Endothelial cell of umbilical vein (primary cell): ENCODE data around the gene TTLL5. TPM values are rescaled to one million over a fixed set of nuclear protein-coding genes. Genes with fewer than 3 reads are reported as not detected.

Source experiments
- BruUV-seq: library from RNA; stranded (reverse); fragments of 400-500 nt; replicated peaks from 2 replicates; lab custom pipeline; 2021; lab: Mats Ljungman, UMichigan
- CTCF ChIA-PET: fragments of 300-600, 350-600 bp; sonication (Branson Sonifier 250); formaldehyde crosslinking; loops from one replicate; lab custom pipeline; 2021; ENCODE audit warnings: antibody characterized with exemption, inconsistent platforms; lab: Charles Lee
- POLR2A ChIA-PET: fragments of 300-600, 350-600 bp; sonication (Branson Sonifier 250); formaldehyde crosslinking; loops from one replicate; lab custom pipeline; 2021; ENCODE audit warnings: antibody characterized with exemption, inconsistent platforms; lab: Charles Lee
- DNase-seq: peaks from one replicate; pipeline ENCODE4 v3.0.0-alpha.2; 2011; ENCODE audit warnings: low read depth, low spot score
- FAIRE-seq: peaks from 2 replicates; lab custom pipeline; 2011; peaks lifted over from hg19 to GRCh38; lab: Jason Lieb, UNC
- H2AFZ ChIP-seq: 2 replicates; pipeline ENCODE4 v1.6.0; 2012; ENCODE audit warnings: low read depth, low read length, control low read depth, inconsistent platforms
- H3K27ac ChIP-seq: 2 replicates; pipeline ENCODE4 v1.5.1; 2011; ENCODE audit warnings: low read depth, mild to moderate bottlenecking, control low read depth, low read length, moderate library complexity; ENCODE audit not compliant: insufficient read depth
- H3K27me3 ChIP-seq, 2 experiments: 2 replicates each; pipeline versions ENCODE4 v1.6.0 to v1.6.1; 2011; ENCODE audit warnings: low read length in 2 of 2, mixed read lengths in 1 of 2; ENCODE audit not compliant: control insufficient read depth in 2 of 2, insufficient read depth in 2 of 2
- H3K36me3 ChIP-seq, 2 experiments: 2 replicates in 1 of 2; 3 replicates in 1 of 2; pipeline ENCODE4 v1.5.1; 2011; ENCODE audit warnings: low read length in 2 of 2, mild to moderate bottlenecking in 1 of 2, moderate library complexity in 1 of 2; ENCODE audit not compliant: control insufficient read depth in 2 of 2, insufficient read depth in 2 of 2; ENCODE audit errors: extremely low read depth in 1 of 2
- H3K4me1 ChIP-seq: 3 replicates; pipeline ENCODE4 v1.5.1; 2011; ENCODE audit warnings: mild to moderate bottlenecking, low read length; ENCODE audit not compliant: control insufficient read depth, insufficient read depth; ENCODE audit errors: extremely low read depth
- H3K4me2 ChIP-seq: 2 replicates; pipeline ENCODE4 v1.6.1; 2011; ENCODE audit warnings: low read length, control low read depth, mixed read lengths; ENCODE audit not compliant: insufficient read depth
- H3K4me3 ChIP-seq, 3 experiments: fragments of 200-600 bp in 1 of 3; sonication (generic), shearing (Covaris generic) in 1 of 3; replicated peaks in 1 of 3; 2 replicates each; pipeline ENCODE4 v1.5.1; 2011 to 2016; ENCODE audit warnings: control low read depth in 3 of 3, low read length in 3 of 3, mild to moderate bottlenecking in 2 of 3, inconsistent platforms in 1 of 3, low read depth in 1 of 3, moderate library complexity in 1 of 3; ENCODE audit not compliant: insufficient read depth in 1 of 3
- H3K79me2 ChIP-seq: 2 replicates; pipeline ENCODE4 v1.6.0; 2012; ENCODE audit warnings: low read length, inconsistent platforms; ENCODE audit not compliant: control insufficient read depth, insufficient read depth
- H3K9ac ChIP-seq: replicated peaks from 2 replicates; pipeline ENCODE3; 2011; ENCODE audit warnings: low read length, control low read depth; ENCODE audit not compliant: insufficient read depth; ENCODE audit errors: extremely low read depth
- H3K9me1 ChIP-seq: replicated peaks from 3 replicates; pipeline ENCODE4 v1.6.0; 2011; ENCODE audit warnings: mild to moderate bottlenecking, low read length; ENCODE audit not compliant: control insufficient read depth, insufficient read depth; ENCODE audit errors: extremely low read depth
- H3K9me3 ChIP-seq: replicated peaks from 2 replicates; pipeline ENCODE4 v1.5.1; 2012; ENCODE audit warnings: low read length, inconsistent platforms; ENCODE audit not compliant: control insufficient read depth, insufficient read depth
- H4K20me1 ChIP-seq: replicated peaks from 2 replicates; pipeline ENCODE3; 2011; ENCODE audit warnings: mild to moderate bottlenecking, low read length; ENCODE audit not compliant: control insufficient read depth, insufficient read depth; ENCODE audit errors: extremely low read depth
- EZH2 ChIP-seq: IDR thresholded peaks from 2 replicates; pipeline ENCODE4 v1.6.1; 2012; ENCODE audit warnings: borderline replicate concordance, low read depth, mild to moderate bottlenecking, moderate library complexity, low read length, inconsistent platforms; ENCODE audit not compliant: severe bottlenecking
- FOS ChIP-seq: IDR thresholded peaks from 2 replicates; pipeline ENCODE4 v1.6.1; 2011; ENCODE audit warnings: mild to moderate bottlenecking, low read length, moderate library complexity, borderline replicate concordance; ENCODE audit not compliant: insufficient read depth
- GATA2 ChIP-seq: IDR thresholded peaks from 2 replicates; pipeline ENCODE4 v1.7.0; 2011; ENCODE audit warnings: low read depth, mild to moderate bottlenecking, moderate library complexity, mixed read lengths, low read length; ENCODE audit not compliant: insufficient read length, insufficient read depth
- JUN ChIP-seq: IDR thresholded peaks from 2 replicates; pipeline ENCODE4 v1.6.1; 2011; ENCODE audit warnings: borderline replicate concordance, low read depth; ENCODE audit not compliant: insufficient read length, insufficient read depth
- POLR2A ChIP-seq: IDR thresholded peaks from 2 replicates; pipeline ENCODE4 v1.6.1; 2012; ENCODE audit warnings: low read depth, mild to moderate bottlenecking, control low read depth, low read length
- POLR2AphosphoS5 ChIP-seq: IDR thresholded peaks from 2 replicates; pipeline ENCODE4 v1.6.1; 2012; ENCODE audit warnings: low read depth, mild to moderate bottlenecking, control low read depth, low read length, moderate library complexity; ENCODE audit not compliant: insufficient read depth
- dilution Hi-C: fragments of 300-500 bp; cut with MboI; formaldehyde crosslinking; loops from one replicate; pipeline ENCODE4 v1.15.0; 2019; ENCODE audit warnings: low sequenced_read_pairs; ENCODE audit not compliant: extremely low pct_ligation_motif_present
- intact Hi-C: fragments of 100-400 bp; cut with micrococcal nuclease; formaldehyde crosslinking; loops from one replicate; pipeline ENCODE4 v1.10.0; 2022
- polyA plus RNA-seq, 4 experiments: library from polyadenylated mRNA; depleted of rRNA in 3 of 4; stranded (reverse) in 3 of 4; unstranded in 1 of 4; fragments of >200 nt; gene quantifications; 2 replicates each; pipeline versions ENCODE4 v1.2.1 to v1.2.3, GENCODE V29; 2011 to 2012; ENCODE audit warnings: missing spikeins in 1 of 4
- total RNA-seq: library from RNA; stranded (reverse); gene quantifications from 2 replicates; pipeline ENCODE4 v1.2.3, GENCODE V29; 2021
- TF ChIP-seq, protein P1 (sequence below): IDR thresholded peaks from 2 replicates; pipeline ENCODE4 v1.6.1; 2011; ENCODE audit not compliant: insufficient read depth, insufficient read length
- TF ChIP-seq, protein P2 (sequence below), 2 donors: IDR thresholded peaks; 1 replicate in 1 of 2; 2 replicates in 1 of 2; pipeline ENCODE4 v1.5.1; 2011; ENCODE audit warnings: low read length in 2 of 2, mild to moderate bottlenecking in 2 of 2, moderate library complexity in 2 of 2, control low read depth in 1 of 2, inconsistent platforms in 1 of 2, low read depth in 1 of 2; ENCODE audit not compliant: insufficient read depth in 1 of 2; ENCODE audit errors: extremely low read depth in 1 of 2

TTLL5 gene
- total and polyA plus RNA-seq, 2 donors (not counting 3 experiments of a cell fraction or from before 2014, with no cell fraction given) = 33.2 to 93.6 TPM

DNA sequence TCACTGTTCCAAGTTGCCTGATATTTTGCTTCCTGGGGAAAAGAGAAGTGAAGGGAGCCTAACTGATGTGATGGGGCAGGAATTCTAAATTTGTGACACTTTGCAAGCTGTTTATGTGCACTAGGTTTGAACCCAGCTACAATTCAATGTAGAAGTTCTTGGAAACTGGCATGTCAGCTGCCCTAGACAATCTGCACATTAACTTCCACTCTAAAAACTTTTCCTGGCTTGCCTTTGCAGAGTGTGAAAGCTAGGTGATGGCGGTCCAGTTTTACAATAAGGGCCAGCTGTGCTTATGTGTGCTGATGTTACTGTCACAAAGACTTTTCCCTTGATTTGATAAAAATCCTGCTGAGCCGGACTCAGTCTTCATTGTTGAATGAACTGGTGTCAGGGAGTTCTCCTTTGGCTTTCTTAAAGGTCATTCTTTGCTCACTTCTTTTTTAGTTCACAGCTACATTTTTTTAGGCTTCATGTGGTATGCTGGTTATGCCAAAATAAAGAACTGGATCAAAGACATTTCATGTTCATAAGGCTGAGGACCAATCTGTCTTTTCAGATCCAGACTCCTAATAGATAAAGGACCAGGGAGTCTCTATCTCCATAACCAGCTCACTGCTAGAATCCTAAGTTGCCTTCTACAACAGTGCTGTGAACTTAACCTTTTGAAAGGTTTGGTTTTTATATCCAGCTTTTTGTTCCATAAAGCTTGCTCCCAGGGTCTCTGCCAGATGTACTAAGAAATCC lies 187.3 kb downstream of the TTLL5 start:
- no peaks in the 10 kb centered on the region for H3K79me2 ChIP-seq
- no peak overlapping the region for H3K27ac ChIP-seq
- no peak overlapping the region for H2AFZ ChIP-seq
- peaks cover 0 to 3% of the 10 kb centered on the region in 2 experiments for H3K36me3 ChIP-seq
- no peaks in the 10 kb centered on the region for H4K20me1 ChIP-seq
- peak; percentile 63 for FAIRE-seq
- ChIA-PET CTCF (interaction anchor here (1.0 to 1.4 kb wide), 4 partner anchors 11 to 131 kb away, joined by 3 to 4 read pairs (median 4); no protein-coding TSS in a partner anchor), POLR2A (no interaction called here)
- intact Hi-C loops = no loop called here
- H3K27me3 ChIP-seq = no peaks in the 10 kb centered on the region
- no peaks in the 10 kb centered on the region for H3K9me3 ChIP-seq
- no peak for DNase-seq
- no TSS peak for BruUV-seq
- no peaks in the 10 kb centered on the region for H3K4me1 ChIP-seq
- H3K9me1 ChIP-seq = no peaks in the 10 kb centered on the region
- no peak overlapping the region for H3K9ac ChIP-seq
- no peak overlapping the region for H3K4me3 ChIP-seq
- dilution Hi-C loops = no loop called here
- TF ChIP-seq, protein P1, sequence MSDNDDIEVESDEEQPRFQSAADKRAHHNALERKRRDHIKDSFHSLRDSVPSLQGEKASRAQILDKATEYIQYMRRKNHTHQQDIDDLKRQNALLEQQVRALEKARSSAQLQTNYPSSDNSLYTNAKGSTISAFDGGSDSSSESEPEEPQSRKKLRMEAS = no peak
- TF ChIP-seq, protein P2, sequence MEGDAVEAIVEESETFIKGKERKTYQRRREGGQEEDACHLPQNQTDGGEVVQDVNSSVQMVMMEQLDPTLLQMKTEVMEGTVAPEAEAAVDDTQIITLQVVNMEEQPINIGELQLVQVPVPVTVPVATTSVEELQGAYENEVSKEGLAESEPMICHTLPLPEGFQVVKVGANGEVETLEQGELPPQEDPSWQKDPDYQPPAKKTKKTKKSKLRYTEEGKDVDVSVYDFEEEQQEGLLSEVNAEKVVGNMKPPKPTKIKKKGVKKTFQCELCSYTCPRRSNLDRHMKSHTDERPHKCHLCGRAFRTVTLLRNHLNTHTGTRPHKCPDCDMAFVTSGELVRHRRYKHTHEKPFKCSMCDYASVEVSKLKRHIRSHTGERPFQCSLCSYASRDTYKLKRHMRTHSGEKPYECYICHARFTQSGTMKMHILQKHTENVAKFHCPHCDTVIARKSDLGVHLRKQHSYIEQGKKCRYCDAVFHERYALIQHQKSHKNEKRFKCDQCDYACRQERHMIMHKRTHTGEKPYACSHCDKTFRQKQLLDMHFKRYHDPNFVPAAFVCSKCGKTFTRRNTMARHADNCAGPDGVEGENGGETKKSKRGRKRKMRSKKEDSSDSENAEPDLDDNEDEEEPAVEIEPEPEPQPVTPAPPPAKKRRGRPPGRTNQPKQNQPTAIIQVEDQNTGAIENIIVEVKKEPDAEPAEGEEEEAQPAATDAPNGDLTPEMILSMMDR (IDR thresholded peaks at IDR 0.05; ENCODE audit: extremely low read depth in 1 of 2, insufficient read depth in 1 of 2, low read depth in 1 of 2, low read length in 2 of 2) = no peak
- TF ChIP-seq GATA2 = no peak
- no peak for TF ChIP-seq JUN
- TF ChIP-seq POLR2AphosphoS5 = no peak
- no peak for TF ChIP-seq POLR2A
- TF ChIP-seq EZH2 = no peak
- TF ChIP-seq FOS = no peak
- H3K4me2 ChIP-seq = no peak overlapping the region
